SU-DHL-6 (cell line): ENCODE measurements around the gene SLC19A1.

ENCODE experiments used
- H2AFZ ChIP-seq: fragments of 200-600 bp; sonication (generic); 2 replicates; pipeline ENCODE4 v1.6.1; 2014; ENCODE audit warnings: low read depth, mild to moderate bottlenecking, moderate library complexity, mixed read lengths, antibody characterized with exemption, low read length; ENCODE audit not compliant: severe bottlenecking
- H3F3A ChIP-seq: fragments of 200-600 bp; shearing (Covaris generic); 2 replicates; pipeline ENCODE4 v1.6.0; 2016; ENCODE audit warnings: antibody characterized with exemption, mild to moderate bottlenecking; ENCODE audit not compliant: insufficient read depth
- H3K27ac ChIP-seq: fragments of 200-600 bp; sonication (generic); 2 replicates; pipeline ENCODE4 v1.5.1; 2016; ENCODE audit warnings: low read depth, mild to moderate bottlenecking, low read length, moderate library complexity, mixed read lengths
- H3K27me3 ChIP-seq: fragments of 200-600 bp; sonication (generic), shearing (Covaris generic); 2 replicates; pipeline ENCODE4 v1.6.0; 2014; ENCODE audit warnings: mild to moderate bottlenecking, low read length
- H3K36me3 ChIP-seq: fragments of 200-600 bp; sonication (generic); 2 replicates; pipeline ENCODE4 v1.6.1; 2014; ENCODE audit warnings: mild to moderate bottlenecking, low read length, mixed read lengths
- H3K4me2 ChIP-seq: fragments of 300-600, 200-600 bp; shearing (Covaris generic), sonication (generic); 2 replicates; pipeline ENCODE4 v1.6.0; 2014; ENCODE audit warnings: low read length, low read depth, mild to moderate bottlenecking; ENCODE audit not compliant: poor library complexity, severe bottlenecking
- H3K4me3 ChIP-seq: fragments of 200-600 bp; sonication (generic); 2 replicates; pipeline ENCODE4 v1.5.1; 2014; ENCODE audit warnings: antibody characterized with exemption, low read length, mild to moderate bottlenecking, mixed read lengths; ENCODE audit not compliant: insufficient read depth, poor library complexity, severe bottlenecking
- H3K79me2 ChIP-seq: fragments of 200-600 bp; sonication (generic); 2 replicates; pipeline ENCODE4 v1.6.1; 2014; ENCODE audit warnings: mild to moderate bottlenecking, low read length, moderate library complexity; ENCODE audit not compliant: insufficient read depth
- H3K9ac ChIP-seq: fragments of 200-600 bp; sonication (generic); 2 replicates; pipeline ENCODE4 v1.7.0; 2014; ENCODE audit warnings: mild to moderate bottlenecking, low read length
- H3K9me2 ChIP-seq: fragments of 200-600 bp; sonication (generic); replicated peaks from 2 replicates; pipeline ENCODE4 v1.6.1; 2014; ENCODE audit warnings: low read length; ENCODE audit not compliant: insufficient read depth
- H3K9me3 ChIP-seq: fragments of 200-600 bp; sonication (generic); 2 replicates; pipeline ENCODE4 v1.6.1; 2014; ENCODE audit warnings: low read length, mixed read lengths; ENCODE audit not compliant: insufficient read depth
- H4K20me1 ChIP-seq: fragments of 200-600 bp; sonication (generic); 2 replicates; pipeline ENCODE4 v1.6.1; 2014; ENCODE audit warnings: low read depth, mild to moderate bottlenecking, antibody characterized with exemption, low read length, moderate library complexity, mixed read lengths
- CTCF ChIP-seq: fragments of 200-600 bp; sonication (generic); IDR thresholded peaks from one replicate; pipeline ENCODE4 v1.5.1; 2017; ENCODE audit warnings: antibody characterized with exemption, mild to moderate bottlenecking, low read length, moderate library complexity; ENCODE audit not compliant: insufficient read depth, poor library complexity, severe bottlenecking
- EZH2phosphoT487 ChIP-seq: fragments of 200-600 bp; sonication (generic), shearing (Covaris generic); conservative IDR thresholded peaks from 2 replicates; pipeline ENCODE4 v1.6.1; 2018; ENCODE audit warnings: mild to moderate bottlenecking, antibody characterized with exemption, low read length, moderate library complexity, mixed read lengths

Gene SLC19A1

DNA sequence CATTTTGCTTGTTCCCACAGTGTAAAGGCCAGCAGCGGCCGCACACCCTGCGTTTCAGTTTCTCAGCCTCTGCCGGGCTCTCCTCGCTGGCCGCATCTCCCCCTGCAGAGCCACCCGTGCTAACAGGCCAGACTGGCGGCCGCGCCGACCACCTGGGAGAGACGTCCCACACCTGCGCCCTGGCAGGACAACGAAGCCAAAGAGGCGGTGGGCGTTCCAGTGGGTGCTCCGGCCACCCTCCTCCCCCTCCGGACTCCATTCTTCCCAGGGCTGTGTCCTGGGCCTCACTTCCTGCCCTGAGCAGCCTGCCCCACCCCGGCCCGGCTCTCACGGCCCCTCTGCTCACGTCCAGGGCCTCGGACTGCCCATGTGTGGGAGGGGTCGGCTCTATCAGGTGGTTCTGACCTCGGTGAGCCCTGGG, 31.9 kb upstream of the SLC19A1 start:
- Histone ChIP-seq H2AFZ (no peak overlapping the region), H3F3A (no peaks in the 10 kb centered on the region), H4K20me1 (no peaks in the 10 kb centered on the region), H3K27me3 (no peaks in the 10 kb centered on the region), H3K4me2 (no peak overlapping the region), H3K36me3 (no peaks in the 10 kb centered on the region), H3K79me2 (no peaks in the 10 kb centered on the region), H3K9me2 (no peaks in the 10 kb centered on the region), H3K27ac (no peak overlapping the region), H3K4me3 (no peak overlapping the region), H3K9ac (no peak overlapping the region), H3K9me3 (no peaks in the 10 kb centered on the region)
- no peak for TF ChIP-seq CTCF
- TF ChIP-seq EZH2phosphoT487: no peak

- no peaks in the 10 kb centered on the region for H4K20me1 ChIP-seq
- H3K36me3 ChIP-seq: no peaks in the 10 kb centered on the region
- no peaks in the 10 kb centered on the region for H3K9me2 ChIP-seq
- H3K4me2 ChIP-seq: no peak overlapping the region
- H3K9ac ChIP-seq: no peak overlapping the region
- H3K27ac ChIP-seq: no peak overlapping the region
- H3K4me3 ChIP-seq: no peak overlapping the region
- no peaks in the 10 kb centered on the region for H3K27me3 ChIP-seq
- H3F3A ChIP-seq: no peaks in the 10 kb centered on the region
- H3K79me2 ChIP-seq: no peaks in the 10 kb centered on the region
- TF ChIP-seq CTCF (no peak), EZH2phosphoT487 (no peak)
- H3K9me3 ChIP-seq: no peaks in the 10 kb centered on the region
- no peak overlapping the region for H2AFZ ChIP-seq
Observed at GRCh38 chr21:45573452-45574035, 31.3 kb upstream of the SLC19A1 start.

- Histone ChIP-seq H3K36me3 (no peaks in the 10 kb centered on the region), H3F3A (no peaks in the 10 kb centered on the region), H3K4me2 (no peak overlapping the region), H3K4me3 (no peak overlapping the region), H4K20me1 (no peaks in the 10 kb centered on the region), H3K27me3 (no peaks in the 10 kb centered on the region), H2AFZ (no peak overlapping the region), H3K79me2 (no peaks in the 10 kb centered on the region), H3K27ac (no peak overlapping the region), H3K9me3 (no peaks in the 10 kb centered on the region), H3K9ac (no peak overlapping the region), H3K9me2 (no peaks in the 10 kb centered on the region)
- TF ChIP-seq CTCF (no peak), EZH2phosphoT487 (no peak)
Observed at GRCh38 chr21:45572783-45573451, 30.7 kb upstream of the SLC19A1 start.
